Stimulated activated naive CD8-positive, alpha-beta T cell treated with anti-CD3 and anti-CD28 coated beads, Interleukin-15, Interleukin-2, amounts not matched to agents 100 U/mL and 50 U/mL, for 24 hours (primary cell): ENCODE data around the gene SUPT3H.

ENCODE experiments used
- ATAC-seq: fragments of 150-1000 bp; cut with Tn5 transposase; one replicate; pipeline ENCODE4 v1.10.0; 2021
- DNase-seq: peaks from one replicate; pipeline ENCODE4 v3.0.0; 2021

Gene SUPT3H

GRCh38 chr6:45002390-45003105 lies 375.2 kb downstream of the SUPT3H start:
- DNase-seq = no peak
- ATAC-seq = no peak

- ATAC-seq (peak; percentile 99), DNase-seq (no peak)
Observed at GRCh38 chr6:45001663-45002062, 376.1 kb downstream of the SUPT3H start.

- DNase-seq (no peak), ATAC-seq (no peak)
Observed at GRCh38 chr6:45000833-45001232, 376.9 kb downstream of the SUPT3H start.

GRCh38 chr6:44999066-44999465 lies 378.7 kb downstream of the SUPT3H start:
- ATAC-seq (no peak), DNase-seq (no peak)

- DNase-seq = no peak
- ATAC-seq = no peak
Observed at GRCh38 chr6:44995486-44996132, 382.1 kb downstream of the SUPT3H start.

GRCh38 chr6:44989391-44989790 lies 388.3 kb downstream of the SUPT3H start:
- DNase-seq (no peak), ATAC-seq (no peak)

GRCh38 chr6:44985006-44985405 lies 392.7 kb downstream of the SUPT3H start:
- DNase-seq (no peak), ATAC-seq (no peak)

GRCh38 chr6:44983467-44984365 lies 394.0 kb downstream of the SUPT3H start:
- no peak for ATAC-seq
- DNase-seq = no peak

GRCh38 chr6:44980841-44981240 lies 396.9 kb downstream of the SUPT3H start:
- DNase-seq = no peak
- ATAC-seq = no peak

GRCh38 chr6:44976677-44977641 lies 400.8 kb downstream of the SUPT3H start:
- ATAC-seq (peak; percentile 92), DNase-seq (no peak)

GRCh38 chr6:44974511-44974910 lies 403.2 kb downstream of the SUPT3H start:
- no peak for DNase-seq
- no peak for ATAC-seq

- no peak for ATAC-seq
- DNase-seq = peak; percentile 38
Observed at GRCh38 chr6:44972709-44973108, 405.0 kb downstream of the SUPT3H start.

- DNase-seq (no peak), ATAC-seq (no peak)
Observed at GRCh38 chr6:44969446-44970185, 408.1 kb downstream of the SUPT3H start.

- ATAC-seq (peak; percentile 52), DNase-seq (no peak)
Observed at GRCh38 chr6:44967481-44967880, 410.3 kb downstream of the SUPT3H start.

- DNase-seq (no peak), ATAC-seq (peak; percentile 64)
Observed at GRCh38 chr6:44966449-44967092, 411.2 kb downstream of the SUPT3H start.

GRCh38 chr6:44965708-44966107 lies 412.0 kb downstream of the SUPT3H start:
- ATAC-seq = no peak
- no peak for DNase-seq

GRCh38 chr6:44960898-44961297 lies 416.8 kb downstream of the SUPT3H start:
- no peak for DNase-seq
- peak; percentile 92 for ATAC-seq

- ATAC-seq = no peak
- DNase-seq = no peak
Observed at GRCh38 chr6:44959651-44960050, 418.1 kb downstream of the SUPT3H start.

GRCh38 chr6:44957156-44957555 lies 420.6 kb downstream of the SUPT3H start:
- DNase-seq (no peak), ATAC-seq (no peak)

- DNase-seq = no peak
- no peak for ATAC-seq
Observed at GRCh38 chr6:44956396-44956795, 421.3 kb downstream of the SUPT3H start.
